Large intestine (tissue), 3 donors: ENCODE measurements around the gene SFRP5. TPM values are rescaled to one million over a fixed set of nuclear protein-coding genes. Genes with fewer than 3 reads are reported as not detected.

Experiments used
- DNase-seq, 2 donors: peaks; one replicate each; pipeline versions ENCODE4 v3.0.0 to v3.0.0-alpha.2; 2013
- H3K27ac ChIP-seq: one replicate; pipeline ENCODE4 v1.5.1; 2013; ENCODE audit warnings: low read length
- H3K27me3 ChIP-seq: 2 replicates; pipeline ENCODE4 v1.6.1; 2013; ENCODE audit warnings: low read length; ENCODE audit not compliant: control insufficient read depth, insufficient read depth
- H3K36me3 ChIP-seq: 2 replicates; pipeline ENCODE4 v1.6.1; 2013; ENCODE audit warnings: low read length; ENCODE audit not compliant: control insufficient read depth, insufficient read depth
- H3K4me1 ChIP-seq: one replicate; pipeline ENCODE4 v1.6.1; 2013; ENCODE audit warnings: low read length; ENCODE audit not compliant: control insufficient read depth, insufficient read depth
- H3K4me3 ChIP-seq: one replicate; pipeline ENCODE4 v1.5.1; 2013; ENCODE audit warnings: low read length
- H3K9me3 ChIP-seq: one replicate; pipeline ENCODE4 v1.6.1; 2013; ENCODE audit warnings: mild to moderate bottlenecking, low read depth, low read length, moderate library complexity; ENCODE audit not compliant: control insufficient read depth
- WGBS: methylation state at CpG from one replicate; pipeline ENCODE4 v1.1.5; 2013; ENCODE audit warnings: low lambda C conversion rate; ENCODE audit not compliant: insufficient coverage; 5-methylcytosine and 5-hydroxymethylcytosine counted together
- polyA plus RNA-seq: library from polyadenylated mRNA; unstranded; fragments of 120-200 nt; gene quantifications from one replicate; pipeline ENCODE4 v1.2.1, GENCODE V29; 2013

SFRP5 gene
- polyA plus RNA-seq, 1 donor: 25.0 TPM

DNA sequence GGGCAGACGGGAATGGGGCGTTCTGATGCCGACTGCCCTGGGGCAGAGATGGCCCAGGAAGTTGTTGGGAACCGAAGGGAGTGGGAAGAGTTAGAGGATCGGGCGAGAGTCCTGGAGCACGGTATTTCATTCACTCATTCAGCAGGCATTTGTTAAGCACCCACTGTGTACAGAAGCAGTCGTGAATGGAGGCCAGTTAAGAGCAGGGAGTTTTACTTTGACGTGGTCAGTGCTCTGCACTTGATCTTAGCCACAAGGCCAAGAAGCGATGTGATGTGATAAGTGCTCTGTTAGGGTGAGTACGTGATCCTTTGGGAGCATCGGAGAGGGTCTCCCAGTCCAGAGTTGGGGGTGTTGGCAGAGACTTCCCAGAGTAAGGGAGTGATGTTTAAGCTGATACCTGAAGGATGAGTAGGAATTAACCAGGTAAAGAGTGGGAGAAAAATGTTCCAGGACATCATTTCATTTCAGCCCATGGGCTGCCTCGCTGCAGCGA, 34.0 kb downstream of the SFRP5 start:
- no peak for DNase-seq
- H3K27me3 ChIP-seq: no peaks in the 10 kb centered on the region
- H3K4me1 ChIP-seq: peaks cover 9% of the 10 kb centered on the region
- 90% methylated on average over 2 of the region's 14 CpGs for WGBS
- peak overlapping the region; percentile 94 for H3K4me3 ChIP-seq
- peak overlapping the region; percentile 85 for H3K27ac ChIP-seq
- H3K36me3 ChIP-seq: peaks cover 27% of the 10 kb centered on the region
- no peaks in the 10 kb centered on the region for H3K9me3 ChIP-seq

DNA sequence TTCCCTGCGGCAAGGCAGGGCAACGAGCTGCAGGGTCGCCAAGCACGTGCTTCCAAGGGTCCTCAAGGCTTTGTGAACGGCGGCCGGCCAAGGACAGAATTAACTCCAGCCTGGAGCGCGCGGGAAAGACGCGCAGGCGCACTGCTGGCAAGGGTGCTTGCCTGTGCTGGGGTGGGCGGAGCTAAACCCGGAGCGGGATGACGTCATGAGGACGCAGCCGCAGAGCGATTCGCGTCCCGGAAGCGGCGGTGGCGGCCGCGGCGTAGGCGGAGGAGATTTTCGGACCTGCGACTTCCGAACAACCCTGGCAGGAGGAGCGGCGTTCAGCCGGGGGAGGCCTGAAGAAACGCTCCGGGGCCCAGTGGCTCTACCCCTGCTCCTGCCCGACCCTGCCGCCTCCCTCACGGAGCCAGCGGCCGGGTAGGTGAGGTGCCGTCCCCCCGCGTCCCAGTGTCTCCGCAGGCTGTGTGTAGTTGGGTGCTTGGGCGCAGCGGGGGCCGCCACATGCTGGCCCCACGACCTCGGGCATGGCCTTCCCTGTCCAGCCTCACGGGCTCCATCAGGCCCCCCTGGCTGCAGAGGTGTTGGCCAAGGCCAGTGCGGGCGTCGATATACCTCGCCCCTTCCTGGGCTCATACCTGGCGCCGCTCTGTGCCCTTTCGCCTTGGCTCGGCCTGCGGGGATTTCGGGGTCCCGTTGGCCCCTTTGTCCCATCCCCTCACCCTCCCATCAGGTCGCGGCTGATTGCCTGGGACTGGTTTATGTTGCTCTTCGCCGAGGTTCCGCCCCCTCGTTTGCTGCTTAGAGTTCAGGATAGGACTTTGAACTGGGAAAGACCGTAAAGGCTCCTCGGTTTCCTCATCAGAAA, 34.7 kb downstream of the SFRP5 start, which contains the start of gene ZFYVE27:
TSS of gene ZFYVE27 (plus strand) at position 227 of the 868 bp plus-strand sequence. CDS start 1,350 bp downstream, outside the sequence.
- no peaks in the 10 kb centered on the region for H3K27me3 ChIP-seq
- H3K4me3 ChIP-seq: peak within 1 kb of the TSS; percentile 94
- H3K36me3 ChIP-seq: peaks cover 23% of the 10 kb centered on the region
- H3K9me3 ChIP-seq: no peaks in the 10 kb centered on the region
- DNase-seq: peak; percentile 95 to 97
- no CpG with 5 or more reads among the region's 72 CpGs for WGBS
- H3K4me1 ChIP-seq: peaks cover 9% of the 10 kb centered on the region
- H3K27ac ChIP-seq: peak within 1 kb of the TSS; percentile 85

DNA sequence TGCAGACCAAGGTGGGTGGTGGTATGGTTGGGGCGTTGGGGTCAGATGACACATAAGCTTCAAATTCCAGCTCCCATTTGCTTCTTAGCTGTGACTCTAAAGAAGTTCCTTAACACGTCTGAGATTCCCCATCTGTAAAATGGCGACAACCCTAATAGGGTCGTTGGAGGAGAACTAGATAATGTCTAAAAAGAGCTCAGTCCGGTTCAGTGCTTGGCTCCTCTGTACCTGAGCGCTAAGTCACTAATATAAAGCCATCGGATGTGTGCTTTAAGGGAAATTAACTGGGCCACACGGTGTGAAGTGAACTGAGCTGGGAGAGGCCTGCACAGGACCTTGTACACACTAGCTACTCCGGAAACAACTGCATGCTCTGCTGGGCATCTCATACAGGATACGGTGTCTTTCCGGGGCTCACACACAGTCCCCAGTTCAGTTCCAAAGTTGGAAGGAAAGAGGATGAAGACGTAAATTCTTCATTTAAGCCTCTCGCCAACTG, 35.3 kb downstream of the SFRP5 start:
- DNase-seq: no peak
- H3K4me3 ChIP-seq: no peak overlapping the region
- H3K36me3 ChIP-seq: peaks cover 22% of the 10 kb centered on the region
- H3K4me1 ChIP-seq: peaks cover 9% of the 10 kb centered on the region
- WGBS: no CpG with 5 or more reads among the region's 13 CpGs
- no peak overlapping the region for H3K27ac ChIP-seq
- no peaks in the 10 kb centered on the region for H3K27me3 ChIP-seq
- H3K9me3 ChIP-seq: no peaks in the 10 kb centered on the region

DNA sequence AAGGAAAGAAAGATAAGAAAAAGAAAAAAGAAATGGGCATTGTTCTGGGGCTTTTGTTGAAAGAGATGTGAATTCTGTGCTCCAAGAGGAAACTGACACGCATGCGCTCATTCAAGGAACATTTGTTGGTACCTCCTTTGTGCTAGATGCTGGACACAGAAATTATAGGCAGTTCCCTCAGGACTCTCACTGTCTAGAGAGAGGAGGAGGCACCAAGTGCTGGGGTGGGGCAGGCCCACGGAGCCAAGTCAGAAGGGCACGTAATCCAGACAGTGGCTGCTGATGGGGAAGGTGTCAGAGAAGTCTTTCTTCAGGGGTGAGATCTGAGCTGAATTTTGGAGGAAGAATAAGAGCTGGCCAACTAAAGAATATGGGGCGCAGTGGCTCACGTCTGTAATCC, 37.8 kb downstream of the SFRP5 start:
- H3K27me3 ChIP-seq: no peaks in the 10 kb centered on the region
- WGBS: 100% methylated on average over 2 of the region's 6 CpGs
- H3K4me1 ChIP-seq: peaks cover 9% of the 10 kb centered on the region
- no peak overlapping the region for H3K4me3 ChIP-seq
- H3K9me3 ChIP-seq: no peaks in the 10 kb centered on the region
- no peak for DNase-seq
- H3K36me3 ChIP-seq: peaks cover 5% of the 10 kb centered on the region
- H3K27ac ChIP-seq: no peak overlapping the region

DNA sequence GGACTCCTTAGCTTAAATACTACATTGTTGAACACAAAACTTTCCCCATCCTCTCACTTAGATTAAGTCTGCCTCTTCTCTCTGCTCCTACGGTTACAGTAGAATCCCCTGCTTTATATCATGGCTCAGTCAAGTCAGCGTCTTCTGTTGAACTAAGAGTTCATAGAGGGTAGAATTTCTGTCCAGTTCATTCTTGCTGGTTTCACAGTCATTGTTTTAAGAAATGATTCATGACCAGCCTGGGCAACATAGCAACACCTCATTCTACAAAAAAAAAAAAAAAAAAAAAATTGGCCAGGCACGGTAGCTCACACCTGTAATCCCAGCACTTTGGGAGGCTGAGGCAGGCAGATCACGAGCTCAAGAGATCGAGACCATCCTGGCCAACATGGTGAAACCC, 38.5 kb downstream of the SFRP5 start:
- H3K27me3 ChIP-seq: no peaks in the 10 kb centered on the region
- no peak overlapping the region for H3K27ac ChIP-seq
- no CpG with 5 or more reads among the region's 5 CpGs for WGBS
- DNase-seq: no peak
- H3K4me1 ChIP-seq: peaks cover 8% of the 10 kb centered on the region
- H3K4me3 ChIP-seq: no peak overlapping the region
- H3K36me3 ChIP-seq: no peaks in the 10 kb centered on the region
- no peaks in the 10 kb centered on the region for H3K9me3 ChIP-seq

DNA sequence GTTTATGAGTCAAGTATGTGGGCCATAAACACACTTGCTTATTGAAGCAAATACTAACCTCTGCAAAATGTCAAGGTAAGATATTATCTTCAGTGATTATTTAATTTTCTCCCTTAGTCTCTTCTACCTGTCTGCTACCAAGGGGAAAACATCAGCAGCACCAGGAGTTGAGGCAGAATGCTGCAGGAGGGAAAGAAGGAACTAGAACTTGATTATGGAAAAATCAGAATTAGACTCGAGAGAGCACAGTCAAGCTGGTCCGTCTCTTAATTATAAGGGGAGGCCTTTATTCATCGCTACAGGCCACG, 39.8 kb downstream of the SFRP5 start:
- Histone ChIP-seq H3K4me3 (no peak overlapping the region), H3K27me3 (no peaks in the 10 kb centered on the region), H3K4me1 (peaks cover 4% of the 10 kb centered on the region), H3K36me3 (no peaks in the 10 kb centered on the region), H3K27ac (no peak overlapping the region), H3K9me3 (no peaks in the 10 kb centered on the region)
- DNase-seq: no peak
- WGBS: no CpG with 5 or more reads among the region's 4 CpGs

DNA sequence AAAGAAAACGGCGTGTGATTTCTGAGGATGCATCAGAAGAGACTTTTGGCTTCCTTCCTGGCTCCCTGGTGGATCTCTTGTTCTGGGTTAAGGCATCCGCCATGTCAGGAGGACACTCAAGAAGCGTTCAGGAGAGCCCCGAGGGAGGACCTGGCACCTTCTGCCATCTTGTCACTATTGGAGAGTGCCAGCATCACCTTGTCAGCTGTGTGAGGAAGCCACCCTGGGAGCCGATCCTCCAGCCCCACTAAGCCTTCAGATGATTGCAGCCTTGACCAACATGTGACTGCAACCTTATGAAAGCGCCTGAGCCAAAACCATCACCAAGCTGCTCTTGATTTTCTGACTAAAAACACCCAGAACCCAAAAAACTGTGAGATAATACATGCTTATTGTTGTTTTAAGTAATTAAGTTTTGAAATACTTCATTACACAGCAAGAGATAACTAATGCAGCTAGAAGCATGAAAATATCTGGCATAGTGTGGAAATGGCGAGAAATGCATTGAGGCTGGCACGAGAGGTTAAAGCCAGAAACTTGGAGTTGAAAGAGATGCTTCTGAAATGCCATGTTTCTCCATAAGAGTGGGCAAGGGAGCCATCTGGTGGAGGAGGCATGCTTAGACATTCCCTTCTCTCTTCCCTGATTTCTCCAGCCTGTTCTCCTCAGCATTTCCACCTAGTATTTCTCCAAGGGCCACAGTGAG, 40.3 kb downstream of the SFRP5 start:
- Histone ChIP-seq H3K27me3 (no peaks in the 10 kb centered on the region), H3K27ac (no peak overlapping the region), H3K36me3 (no peaks in the 10 kb centered on the region), H3K4me1 (peaks cover 1% of the 10 kb centered on the region), H3K9me3 (no peaks in the 10 kb centered on the region), H3K4me3 (no peak overlapping the region)
- DNase-seq: peak; percentile 61 to 65
- WGBS: no CpG with 5 or more reads among the region's 9 CpGs

DNA sequence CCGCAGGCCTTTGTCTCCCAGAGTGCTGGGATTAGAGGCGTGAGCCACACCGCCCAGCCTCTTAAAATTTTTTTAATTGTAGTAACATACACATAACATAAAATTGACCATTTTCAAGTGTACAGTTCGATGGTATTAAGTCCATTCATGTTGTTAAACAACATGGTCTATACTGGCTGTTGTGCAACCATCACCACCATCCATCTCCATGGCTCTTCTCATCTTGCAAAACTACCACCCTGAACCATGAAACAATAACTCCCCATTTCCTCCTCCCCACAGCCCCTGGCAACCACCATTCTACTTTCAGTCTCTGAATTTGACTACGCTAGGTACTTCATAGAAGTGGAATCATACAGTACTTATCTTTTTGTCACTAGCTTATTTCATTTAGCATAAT, 42.8 kb downstream of the SFRP5 start:
- Histone ChIP-seq H3K4me1 (no peaks in the 10 kb centered on the region), H3K27ac (no peak overlapping the region), H3K27me3 (no peaks in the 10 kb centered on the region), H3K36me3 (no peaks in the 10 kb centered on the region), H3K4me3 (no peak overlapping the region), H3K9me3 (no peaks in the 10 kb centered on the region)
- no peak for DNase-seq
- WGBS: 83% methylated on average over 1 of the region's 5 CpGs

DNA sequence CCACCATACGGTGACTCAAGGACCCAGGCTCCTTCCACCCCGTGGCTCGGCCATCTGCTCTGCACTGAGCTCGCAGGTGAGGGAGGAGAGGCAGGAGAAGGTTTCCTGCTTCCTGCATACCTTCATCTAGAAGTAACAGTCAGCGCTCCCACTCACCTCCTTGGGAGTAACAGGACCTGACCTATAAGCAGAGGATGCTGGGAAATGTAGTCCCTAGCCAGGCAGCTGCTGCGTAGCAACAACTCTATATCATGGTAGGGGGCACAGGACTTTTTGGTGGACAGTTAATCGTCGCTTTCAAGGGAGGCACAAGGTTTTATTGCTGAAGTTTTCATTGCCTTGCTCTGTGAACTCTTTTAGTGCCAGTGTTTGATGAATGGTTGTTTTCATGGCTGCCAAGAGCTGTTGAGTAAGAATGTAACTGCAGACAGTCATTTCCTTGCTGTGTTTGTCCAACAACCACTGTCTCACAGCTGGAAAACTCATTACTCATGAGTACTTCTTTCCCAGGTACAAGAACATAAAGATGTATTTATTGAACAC, 45.1 kb downstream of the SFRP5 start:
- no peaks in the 10 kb centered on the region for H3K36me3 ChIP-seq
- no CpG with 5 or more reads among the region's 8 CpGs for WGBS
- H3K9me3 ChIP-seq: no peaks in the 10 kb centered on the region
- no peaks in the 10 kb centered on the region for H3K27me3 ChIP-seq
- peak overlapping the region; percentile 37 for H3K4me3 ChIP-seq
- H3K4me1 ChIP-seq: peaks cover 8% of the 10 kb centered on the region
- peak overlapping the region; percentile 43 for H3K27ac ChIP-seq
- DNase-seq: peak; percentile 30 to 77

DNA sequence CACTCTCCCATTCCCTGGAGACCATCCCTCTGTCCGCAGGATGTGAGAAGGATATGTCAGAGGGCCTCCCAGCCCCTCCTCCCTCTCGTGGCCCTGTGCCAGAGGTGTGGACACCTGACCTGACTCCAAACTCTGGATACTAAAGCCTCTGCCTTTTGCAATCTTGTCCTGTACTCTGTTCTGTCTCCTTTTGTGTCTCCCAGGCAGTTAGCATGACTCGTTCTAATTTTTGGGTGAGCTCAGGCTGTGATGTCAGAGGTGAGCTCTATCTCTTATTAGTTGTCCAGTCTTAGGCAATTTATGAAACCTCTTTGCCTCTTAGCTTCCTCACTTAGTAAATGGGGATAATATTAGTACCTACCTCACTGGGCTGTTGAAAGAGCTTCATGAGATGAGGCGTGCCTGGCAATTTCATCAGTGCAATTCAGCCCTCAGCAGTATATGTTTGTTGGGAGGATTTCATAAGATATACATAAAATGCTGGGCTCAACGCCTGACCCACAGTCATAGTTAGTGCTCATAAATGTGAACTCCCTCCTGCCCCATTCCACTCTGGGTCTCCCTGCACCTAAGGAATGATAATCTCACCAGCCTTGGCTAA, 47.4 kb downstream of the SFRP5 start:
- Histone ChIP-seq H3K4me3 (no peak overlapping the region), H3K36me3 (no peaks in the 10 kb centered on the region), H3K27ac (peak overlapping the region; percentile 2), H3K27me3 (no peaks in the 10 kb centered on the region), H3K9me3 (no peaks in the 10 kb centered on the region), H3K4me1 (peaks cover 14% of the 10 kb centered on the region)
- peak in 1 of 2 donors; percentile 51 for DNase-seq
- no CpG with 5 or more reads among the region's 5 CpGs for WGBS
